Omental fat pad (tissue), 4 donors: Measurements from ENCODE around the gene OGFR. TPM values are rescaled to one million over a fixed set of nuclear protein-coding genes. Genes with fewer than 3 reads are reported as not detected.

Experiments used
- ATAC-seq: fragments of 150-250 bp; one replicate; pipeline ENCODE4 v1.9.1; 2016; ENCODE audit warnings: mild to moderate bottlenecking, moderate library complexity; ENCODE audit not compliant: low FRiP score
- DNase-seq: peaks from one replicate; pipeline ENCODE4 v3.0.0-alpha.2; 2019; ENCODE audit warnings: low spot score
- CTCF ChIP-seq, 3 donors: fragments of 450-650 bp; IDR thresholded peaks; one replicate each; pipeline ENCODE4 v1.5.1; 2016 to 2017; ENCODE audit warnings: antibody characterized with exemption in 3 of 3, mild to moderate bottlenecking in 3 of 3, moderate library complexity in 2 of 3
- total RNA-seq, 4 donors: library from RNA; depleted of rRNA; stranded (reverse); fragments of >200 nt; gene quantifications; one replicate each; pipeline ENCODE4 v1.1.0, GENCODE V29; 2016

OGFR gene
- total RNA-seq, 4 donors from 2014 or later = 34.0 to 84.2 (median 52.8) TPM

GRCh38 chr20:62832212-62832922 lies 27.7 kb downstream of the OGFR start:
- no peak for TF ChIP-seq CTCF (IDR thresholded peaks at IDR 0.05)
- DNase-seq = no peak
- no peak for ATAC-seq

GRCh38 chr20:62832951-62833391 lies 28.3 kb downstream of the OGFR start:
- ATAC-seq (peak; percentile 29), DNase-seq (no peak)
- no peak for TF ChIP-seq CTCF (IDR thresholded peaks at IDR 0.05)

GRCh38 chr20:62834967-62835730 lies 30.5 kb downstream of the OGFR start:
- DNase-seq = no peak
- no peak for TF ChIP-seq CTCF (IDR thresholded peaks at IDR 0.05)

GRCh38 chr20:62835931-62836861 lies 31.6 kb downstream of the OGFR start:
- no peak for DNase-seq
- no peak for ATAC-seq
- TF ChIP-seq CTCF (IDR thresholded peaks at IDR 0.05) = no peak

More at GRCh38 chr20:62834967-62835730, 30.5 kb downstream of the OGFR start:
- no peak for ATAC-seq

GRCh38 chr20:62836967-62837490 lies 32.4 kb downstream of the OGFR start:
- ATAC-seq = no peak
- no peak for DNase-seq
- no peak for TF ChIP-seq CTCF (IDR thresholded peaks at IDR 0.05)

- DNase-seq (no peak), ATAC-seq (no peak)
- TF ChIP-seq CTCF (IDR thresholded peaks at IDR 0.05) = no peak
Observed at GRCh38 chr20:62837790-62838127, 33.1 kb downstream of the OGFR start.
